ENCODE data around the gene ST6GAL1.

Gene ST6GAL1

DNA sequence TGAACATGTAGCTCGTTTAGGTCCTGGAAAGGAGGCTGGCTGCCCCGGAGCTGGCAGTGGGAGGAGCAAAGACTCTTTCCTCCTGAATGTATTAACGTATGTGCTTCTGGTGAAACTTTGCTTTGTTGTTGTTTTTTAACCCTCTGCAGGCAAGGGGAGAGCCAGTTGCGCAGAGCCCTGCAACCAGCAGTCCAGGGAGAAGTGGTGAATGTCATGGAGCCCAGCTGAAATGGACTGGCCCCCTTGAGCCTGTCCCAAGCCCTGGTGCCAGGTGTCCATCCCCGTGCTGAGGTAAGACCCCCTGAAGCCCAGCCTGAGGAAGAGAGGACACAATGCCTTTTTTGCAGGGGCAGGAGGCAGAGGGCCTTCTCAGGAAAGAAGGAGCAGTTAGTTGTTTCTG, 33.3 kb downstream of the ST6GAL1 start:
- no peak overlapping the region for H2AFZ ChIP-seq (ENCODE audit: insufficient read depth, low read length, poor library complexity)
- H2BK5ac ChIP-seq (ENCODE audit: low read depth, low read length, poor library complexity), result no peak overlapping the region
- no peaks in the 10 kb centered on the region for H3K36me3 ChIP-seq (ENCODE audit: control insufficient read depth in 1 of 2, insufficient read depth in 2 of 2, low read length in 2 of 2)
- no peak overlapping the region for H3K4ac ChIP-seq (ENCODE audit: low read depth, low read length)
- H4K12ac ChIP-seq (ENCODE audit: low read depth, low read length), result no peak overlapping the region
- no peaks in the 10 kb centered on the region for H3K79me1 ChIP-seq (ENCODE audit: low read length)
- no peak for DNase-seq
- H3K18ac ChIP-seq (ENCODE audit: low read length), result no peak overlapping the region
- no peaks in the 10 kb centered on the region for H3K4me1 ChIP-seq (ENCODE audit: control insufficient read depth in 1 of 2, insufficient read depth in 2 of 2, low read length in 2 of 2)
- WGBS (ENCODE audit: extremely low coverage, insufficient coverage, insufficient read length), result no CpG with 5 or more reads among the region's 5 CpGs
- H3K9me3 ChIP-seq (ENCODE audit: insufficient read depth, low read depth, low read length), result no peaks in the 10 kb centered on the region
- no peak overlapping the region for H3K9ac ChIP-seq (ENCODE audit: low read length)
- H3K27ac ChIP-seq (ENCODE audit: low read depth, low read length), result no peak overlapping the region
- H2BK12ac ChIP-seq (ENCODE audit: low read length), result no peak overlapping the region
- H3K27me3 ChIP-seq (ENCODE audit: insufficient read depth, low read length), result no peaks in the 10 kb centered on the region
- H3K23ac ChIP-seq (ENCODE audit: low read length), result no peak overlapping the region
- no peak overlapping the region for H4K91ac ChIP-seq (ENCODE audit: low read depth, low read length)
- no peaks in the 10 kb centered on the region for H3K79me2 ChIP-seq (ENCODE audit: control insufficient read depth, insufficient read depth, low read length, poor library complexity)
- H3K4me2 ChIP-seq (ENCODE audit: low read length), result no peak overlapping the region
- no peak overlapping the region for H2BK120ac ChIP-seq (ENCODE audit: insufficient read depth, low read length, poor library complexity)
- no peak overlapping the region for H4K8ac ChIP-seq (ENCODE audit: low read depth, low read length)
- H3K4me3 ChIP-seq (ENCODE audit: low read depth, low read length), result no peak overlapping the region
- no peak overlapping the region for H2AK5ac ChIP-seq (ENCODE audit: low read length)
- no peak overlapping the region for H3K14ac ChIP-seq (ENCODE audit: low read length)

DNA sequence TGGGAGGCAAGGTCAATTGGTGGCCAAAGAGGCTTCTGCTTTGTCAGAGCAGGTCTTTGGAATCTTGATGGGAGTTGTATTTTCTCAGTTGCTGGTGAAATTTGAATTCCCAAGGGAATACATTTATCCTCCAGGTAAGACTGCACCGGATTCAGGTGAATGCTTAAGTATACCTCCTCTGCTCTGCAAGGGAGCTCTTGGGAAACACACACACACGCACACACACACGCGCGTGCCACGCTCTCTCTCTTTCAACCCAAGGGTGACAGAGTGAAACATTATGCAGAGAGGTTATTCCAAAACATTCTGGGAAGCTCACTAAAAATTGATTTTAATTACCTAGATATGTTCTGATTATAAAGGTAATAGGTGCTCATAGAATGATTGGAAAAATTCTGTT, 33.7 kb downstream of the ST6GAL1 start:
- H3K27me3 ChIP-seq (ENCODE audit: insufficient read depth, low read length), result no peaks in the 10 kb centered on the region
- no peak overlapping the region for H3K4me2 ChIP-seq (ENCODE audit: low read length)
- no peak overlapping the region for H3K14ac ChIP-seq (ENCODE audit: low read length)
- H3K27ac ChIP-seq (ENCODE audit: low read depth, low read length), result no peak overlapping the region
- H2BK12ac ChIP-seq (ENCODE audit: low read length), result no peak overlapping the region
- H3K4me3 ChIP-seq (ENCODE audit: low read depth, low read length), result no peak overlapping the region
- no peak overlapping the region for H2BK120ac ChIP-seq (ENCODE audit: insufficient read depth, low read length, poor library complexity)
- no peaks in the 10 kb centered on the region for H3K9me3 ChIP-seq (ENCODE audit: insufficient read depth, low read depth, low read length)
- no peaks in the 10 kb centered on the region for H3K79me1 ChIP-seq (ENCODE audit: low read length)
- H4K91ac ChIP-seq (ENCODE audit: low read depth, low read length), result no peak overlapping the region
- no CpG with 5 or more reads among the region's 6 CpGs for WGBS (ENCODE audit: extremely low coverage, insufficient coverage, insufficient read length)
- H3K36me3 ChIP-seq (ENCODE audit: control insufficient read depth in 1 of 2, insufficient read depth in 2 of 2, low read length in 2 of 2), result no peaks in the 10 kb centered on the region
- no peak for DNase-seq
- H4K12ac ChIP-seq (ENCODE audit: low read depth, low read length), result no peak overlapping the region
- H4K8ac ChIP-seq (ENCODE audit: low read depth, low read length), result no peak overlapping the region
- no peaks in the 10 kb centered on the region for H3K4me1 ChIP-seq (ENCODE audit: control insufficient read depth in 1 of 2, insufficient read depth in 2 of 2, low read length in 2 of 2)
- H3K18ac ChIP-seq (ENCODE audit: low read length), result no peak overlapping the region
- no peak overlapping the region for H2BK5ac ChIP-seq (ENCODE audit: low read depth, low read length, poor library complexity)
- no peak overlapping the region for H2AK5ac ChIP-seq (ENCODE audit: low read length)
- H3K4ac ChIP-seq (ENCODE audit: low read depth, low read length), result no peak overlapping the region
- H3K79me2 ChIP-seq (ENCODE audit: control insufficient read depth, insufficient read depth, low read length, poor library complexity), result no peaks in the 10 kb centered on the region
- no peak overlapping the region for H3K9ac ChIP-seq (ENCODE audit: low read length)
- H2AFZ ChIP-seq (ENCODE audit: insufficient read depth, low read length, poor library complexity), result no peak overlapping the region
- H3K23ac ChIP-seq (ENCODE audit: low read length), result no peak overlapping the region

DNA sequence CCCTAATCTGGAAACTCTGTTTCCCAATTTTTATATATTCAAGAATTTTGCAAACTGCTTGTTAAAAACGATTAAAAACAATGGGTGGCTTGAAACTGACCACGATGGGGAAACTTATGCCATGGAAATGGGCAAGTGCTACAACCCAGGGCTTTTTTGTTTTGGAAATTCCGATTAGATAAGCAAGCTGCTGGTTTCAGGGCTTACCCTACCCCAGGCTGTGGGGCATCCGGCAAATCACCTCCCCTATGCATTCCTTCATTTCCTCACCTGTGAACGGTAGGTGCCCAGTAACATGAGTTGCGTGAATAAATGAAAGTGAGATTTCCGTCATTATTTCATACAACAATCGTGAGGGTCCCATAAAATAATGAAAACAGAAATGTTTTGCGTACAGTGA, 34.3 kb downstream of the ST6GAL1 start:
- Histone ChIP-seq H3K23ac (ENCODE audit: low read length) (no peak overlapping the region), H3K4me1 (ENCODE audit: control insufficient read depth in 1 of 2, insufficient read depth in 2 of 2, low read length in 2 of 2) (no peaks in the 10 kb centered on the region), H3K9ac (ENCODE audit: low read length) (no peak overlapping the region), H3K4me3 (ENCODE audit: low read depth, low read length) (no peak overlapping the region), H3K79me2 (ENCODE audit: control insufficient read depth, insufficient read depth, low read length, poor library complexity) (no peaks in the 10 kb centered on the region), H3K18ac (ENCODE audit: low read length) (no peak overlapping the region), H4K91ac (ENCODE audit: low read depth, low read length) (no peak overlapping the region), H3K9me3 (ENCODE audit: insufficient read depth, low read depth, low read length) (no peaks in the 10 kb centered on the region), H3K27me3 (ENCODE audit: insufficient read depth, low read length) (no peaks in the 10 kb centered on the region), H3K27ac (ENCODE audit: low read depth, low read length) (no peak overlapping the region), H2BK120ac (ENCODE audit: insufficient read depth, low read length, poor library complexity) (no peak overlapping the region), H3K4ac (ENCODE audit: low read depth, low read length) (no peak overlapping the region), H2BK12ac (ENCODE audit: low read length) (no peak overlapping the region), H4K8ac (ENCODE audit: low read depth, low read length) (no peak overlapping the region), H3K79me1 (ENCODE audit: low read length) (no peaks in the 10 kb centered on the region), H2AFZ (ENCODE audit: insufficient read depth, low read length, poor library complexity) (no peak overlapping the region), H3K36me3 (ENCODE audit: control insufficient read depth in 1 of 2, insufficient read depth in 2 of 2, low read length in 2 of 2) (no peaks in the 10 kb centered on the region), H3K14ac (ENCODE audit: low read length) (no peak overlapping the region), H4K12ac (ENCODE audit: low read depth, low read length) (no peak overlapping the region), H2BK5ac (ENCODE audit: low read depth, low read length, poor library complexity) (no peak overlapping the region), H2AK5ac (ENCODE audit: low read length) (no peak overlapping the region), H3K4me2 (ENCODE audit: low read length) (no peak overlapping the region)
- no CpG with 5 or more reads among the region's 9 CpGs for WGBS (ENCODE audit: extremely low coverage, insufficient coverage, insufficient read length)
- DNase-seq, result peak; percentile 73 to 89

DNA sequence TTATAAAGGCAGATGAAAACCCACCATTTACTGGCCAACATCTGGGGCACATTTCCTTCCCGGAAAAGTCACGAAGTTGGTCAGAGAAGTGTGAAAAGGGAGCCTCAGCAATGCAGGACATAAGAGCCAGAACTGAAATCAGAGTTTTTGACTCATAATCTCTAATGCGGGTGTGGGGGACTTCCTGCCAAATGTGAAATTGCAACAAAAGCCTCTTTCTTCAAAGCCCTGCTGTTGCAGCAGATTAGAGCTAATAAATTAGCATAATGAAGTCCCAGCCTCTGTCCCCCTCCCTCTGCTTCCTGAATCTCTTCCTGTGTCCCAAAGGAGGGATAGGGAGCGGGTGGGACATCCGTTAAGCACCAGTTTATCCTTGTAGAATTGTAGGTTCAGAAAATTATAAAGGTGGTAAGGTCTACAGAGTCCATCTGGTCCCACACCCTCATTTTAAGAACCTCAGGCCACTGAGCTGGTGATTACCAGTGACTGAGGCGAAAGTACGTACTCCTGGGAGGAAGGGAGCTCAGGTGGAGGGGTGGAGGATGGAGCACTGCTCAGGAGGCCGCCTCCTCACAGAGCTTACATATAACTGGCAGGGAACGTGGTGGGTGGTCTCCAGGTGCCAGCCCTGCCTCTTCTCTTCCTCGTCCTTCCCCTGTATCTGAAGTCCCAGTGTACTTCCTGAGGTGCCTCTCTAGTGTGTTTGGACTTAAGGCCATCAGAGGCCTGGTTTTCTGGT, 35.0 kb downstream of the ST6GAL1 start:
- no CpG with 5 or more reads among the region's 10 CpGs for WGBS (ENCODE audit: extremely low coverage, insufficient coverage, insufficient read length)
- H2AK5ac ChIP-seq (ENCODE audit: low read length), result no peak overlapping the region

More for the DNA sequence above, 35.0 kb downstream of the ST6GAL1 start:
- Histone ChIP-seq H3K79me2 (ENCODE audit: control insufficient read depth, insufficient read depth, low read length, poor library complexity) (no peaks in the 10 kb centered on the region), H3K14ac (ENCODE audit: low read length) (no peak overlapping the region), H3K4ac (ENCODE audit: low read depth, low read length) (no peak overlapping the region), H2BK5ac (ENCODE audit: low read depth, low read length, poor library complexity) (no peak overlapping the region), H4K12ac (ENCODE audit: low read depth, low read length) (no peak overlapping the region), H3K79me1 (ENCODE audit: low read length) (no peaks in the 10 kb centered on the region), H3K4me1 (ENCODE audit: control insufficient read depth in 1 of 2, insufficient read depth in 2 of 2, low read length in 2 of 2) (no peaks in the 10 kb centered on the region), H2BK120ac (ENCODE audit: insufficient read depth, low read length, poor library complexity) (no peak overlapping the region), H3K36me3 (ENCODE audit: control insufficient read depth in 1 of 2, insufficient read depth in 2 of 2, low read length in 2 of 2) (no peaks in the 10 kb centered on the region), H2AFZ (ENCODE audit: insufficient read depth, low read length, poor library complexity) (no peak overlapping the region), H3K23ac (ENCODE audit: low read length) (no peak overlapping the region), H3K18ac (ENCODE audit: low read length) (no peak overlapping the region), H4K91ac (ENCODE audit: low read depth, low read length) (no peak overlapping the region), H2BK12ac (ENCODE audit: low read length) (no peak overlapping the region), H3K27me3 (ENCODE audit: insufficient read depth, low read length) (no peaks in the 10 kb centered on the region), H3K27ac (ENCODE audit: low read depth, low read length) (no peak overlapping the region), H3K9ac (ENCODE audit: low read length) (no peak overlapping the region), H3K4me2 (ENCODE audit: low read length) (no peak overlapping the region), H3K4me3 (ENCODE audit: low read depth, low read length) (no peak overlapping the region), H3K9me3 (ENCODE audit: insufficient read depth, low read depth, low read length) (no peaks in the 10 kb centered on the region), H4K8ac (ENCODE audit: low read depth, low read length) (no peak overlapping the region)
- DNase-seq, result peak in 1 of 2 donors; percentile 25
